HG03575 (cell line): ENCODE data around the gene IDH1.
"Not testable (repeated sequence)": the region's sequence is repeated elsewhere in the genome, so short reads cannot be mapped to it uniquely, and the experiment has no call there.

Experiments
- ATAC-seq: cut with Tn5 transposase; IDR thresholded peaks from one replicate; pipeline ENCODE4 v1.9.1; 2021; ENCODE audit not compliant: unreplicated experiment, insufficient number of reproducible peaks, low FRiP score; ENCODE audit errors: extremely low read depth

IDH1 gene

GRCh38 chr2:208254871-208255556, at the start of gene IDH1:
IDH1 (minus strand) TSS chr2:208255071; CDS start chr2:208251551, 3,520 bp downstream.
- peak; percentile 44 for ATAC-seq

GRCh38 chr2:208304157-208304556, 49.3 kb upstream of the IDH1 start:
- no peak for ATAC-seq

- no peak for ATAC-seq
Observed at GRCh38 chr2:208300847-208301618, 46.2 kb upstream of the IDH1 start.

GRCh38 chr2:208297961-208298360, 43.1 kb upstream of the IDH1 start:
- ATAC-seq = no peak

GRCh38 chr2:208296610-208297009, 41.7 kb upstream of the IDH1 start:
- no peak for ATAC-seq

GRCh38 chr2:208295834-208296233, 41.0 kb upstream of the IDH1 start:
- ATAC-seq = no peak

- no peak for ATAC-seq
Observed at GRCh38 chr2:208294482-208295024, 39.7 kb upstream of the IDH1 start.

GRCh38 chr2:208285853-208286252, 31.0 kb upstream of the IDH1 start:
- no peak for ATAC-seq

GRCh38 chr2:208280933-208281332, 26.1 kb upstream of the IDH1 start:
- ATAC-seq = no peak

- ATAC-seq = no peak
Observed at GRCh38 chr2:208280234-208280633, 25.4 kb upstream of the IDH1 start.

GRCh38 chr2:208279236-208279635, 24.4 kb upstream of the IDH1 start:
- ATAC-seq = no peak

GRCh38 chr2:208278549-208278948, 23.7 kb upstream of the IDH1 start:
- ATAC-seq = no peak

GRCh38 chr2:208274748-208275147, 19.9 kb upstream of the IDH1 start:
- no peak for ATAC-seq

GRCh38 chr2:208269091-208269490, 14.2 kb upstream of the IDH1 start:
- no peak for ATAC-seq

GRCh38 chr2:208268156-208268952, 13.5 kb upstream of the IDH1 start:
- ATAC-seq = no peak

- ATAC-seq = not testable (repeated sequence)
Observed at GRCh38 chr2:208267526-208267925, 12.7 kb upstream of the IDH1 start.

- no peak for ATAC-seq
Observed at GRCh38 chr2:208266936-208267335, 12.1 kb upstream of the IDH1 start.

- no peak for ATAC-seq
Observed at GRCh38 chr2:208266553-208266893, 11.7 kb upstream of the IDH1 start.

GRCh38 chr2:208265801-208266552, 11.1 kb upstream of the IDH1 start, which contains the start of gene PIKFYVE:
PIKFYVE (plus strand) TSS chr2:208266255; CDS start chr2:208271520, 5,265 bp downstream.
- peak; percentile 68 for ATAC-seq
